ENCODE data around the gene USP6NL.

The USP6NL gene

DNA sequence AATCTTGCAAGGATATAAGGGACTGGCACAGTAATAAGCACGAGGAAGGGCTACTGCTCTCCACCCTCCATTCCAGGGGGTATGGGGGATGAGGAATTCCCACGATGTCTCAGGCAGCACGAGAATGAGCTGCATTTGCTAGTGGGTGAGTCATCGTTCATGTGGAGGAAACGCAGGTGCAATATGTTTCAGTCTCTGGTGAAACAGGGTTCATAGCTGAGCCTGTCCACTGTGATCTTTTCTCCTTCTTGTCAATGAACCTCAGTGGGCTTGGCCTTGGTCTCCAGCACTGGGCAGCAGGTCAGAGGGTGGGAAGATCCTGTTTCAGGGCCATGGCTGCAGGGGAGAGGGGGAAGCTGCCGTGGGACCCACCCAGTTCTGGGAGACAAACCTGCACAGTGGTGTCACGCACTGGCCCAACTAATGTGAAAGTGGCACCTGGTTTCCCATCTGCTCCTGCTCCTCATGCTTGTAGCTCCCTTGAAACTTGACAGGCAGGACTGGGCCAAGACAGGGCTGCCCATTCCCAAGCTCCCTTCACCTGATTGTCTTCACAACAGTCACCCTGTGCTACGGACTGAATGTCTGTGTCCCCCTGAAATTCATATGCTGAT lies 181.9 kb downstream of the USP6NL start:
- no peak overlapping the region for H3K4me3 ChIP-seq (ENCODE audit: low read depth, low read length)

DNA sequence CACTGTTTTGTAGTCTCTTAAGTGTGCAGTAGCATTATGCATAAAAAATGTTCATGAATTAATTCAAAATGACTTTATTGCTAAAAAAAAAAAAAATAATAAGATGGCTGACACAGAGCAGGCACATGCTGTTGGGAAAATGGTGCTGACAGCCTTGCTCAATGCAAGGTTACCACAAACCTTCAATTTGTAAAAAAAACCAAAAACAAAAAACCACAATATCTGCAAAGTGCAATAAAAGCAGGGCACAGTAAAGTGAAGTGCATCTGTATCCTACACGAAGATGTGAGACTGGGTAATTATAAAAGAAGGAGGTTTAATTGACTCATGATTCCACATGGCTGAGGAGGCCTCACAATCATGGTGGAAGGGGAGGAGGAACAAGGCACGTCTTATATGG lies 185.8 kb downstream of the USP6NL start:
- no peak overlapping the region for H3K4me3 ChIP-seq (ENCODE audit: low read depth, low read length)

DNA sequence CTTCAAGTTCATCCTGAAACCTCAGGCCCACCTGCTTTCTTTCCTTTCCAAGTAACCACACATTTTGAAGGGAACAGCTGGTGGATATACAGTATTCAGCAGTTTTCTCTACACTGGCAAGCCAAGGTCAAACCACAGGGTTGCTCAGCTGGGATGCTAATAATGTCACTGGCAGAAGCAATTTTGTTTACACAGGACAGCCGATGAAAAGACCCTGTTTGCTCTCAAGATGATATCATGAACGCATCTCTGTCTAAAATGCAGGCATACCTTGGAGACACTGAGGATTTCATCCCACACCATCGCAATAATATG lies 186.2 kb downstream of the USP6NL start:
- no peak overlapping the region for H3K4me3 ChIP-seq (ENCODE audit: low read depth, low read length)

DNA sequence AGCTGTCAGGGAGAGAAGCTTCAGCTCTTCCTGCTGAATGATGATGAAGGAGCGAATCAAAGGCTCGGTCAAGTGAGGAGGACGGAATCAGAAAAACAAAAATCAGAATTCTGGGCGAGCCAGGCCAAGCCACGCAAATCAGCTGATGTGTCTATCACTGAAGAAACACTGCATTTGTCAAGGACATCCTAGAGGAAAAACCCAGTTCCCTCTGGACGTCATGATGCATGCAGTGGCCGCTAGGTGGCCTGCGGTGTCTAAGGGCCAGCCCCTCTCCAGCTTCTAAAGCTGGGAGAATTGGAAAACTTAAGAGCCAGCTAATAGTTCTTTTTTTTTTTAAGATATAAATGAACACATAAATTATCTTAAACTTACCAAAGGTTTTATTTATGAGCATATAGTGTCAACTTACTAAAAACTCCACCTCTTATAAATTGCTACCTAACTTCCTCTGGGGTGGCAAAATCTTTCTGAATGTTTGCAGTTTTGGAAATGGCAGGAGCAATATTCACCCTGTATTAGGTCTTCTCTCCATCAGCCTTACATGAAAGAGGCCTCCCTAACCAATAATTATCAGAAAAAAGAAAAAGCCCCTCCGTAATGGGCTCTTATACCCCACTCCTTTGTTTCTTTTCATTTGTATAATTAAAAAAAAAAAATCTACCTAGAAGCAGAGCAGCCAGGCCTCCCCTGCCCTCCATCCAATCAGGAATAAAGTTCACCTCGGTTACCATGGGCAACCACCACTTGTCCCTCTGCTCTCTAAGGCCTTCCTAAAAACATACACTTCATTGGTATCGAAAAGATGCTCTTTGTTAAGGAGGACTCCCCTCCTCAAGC lies 186.8 kb downstream of the USP6NL start:
- H3K4me3 ChIP-seq (ENCODE audit: low read depth, low read length) = no peak overlapping the region

DNA sequence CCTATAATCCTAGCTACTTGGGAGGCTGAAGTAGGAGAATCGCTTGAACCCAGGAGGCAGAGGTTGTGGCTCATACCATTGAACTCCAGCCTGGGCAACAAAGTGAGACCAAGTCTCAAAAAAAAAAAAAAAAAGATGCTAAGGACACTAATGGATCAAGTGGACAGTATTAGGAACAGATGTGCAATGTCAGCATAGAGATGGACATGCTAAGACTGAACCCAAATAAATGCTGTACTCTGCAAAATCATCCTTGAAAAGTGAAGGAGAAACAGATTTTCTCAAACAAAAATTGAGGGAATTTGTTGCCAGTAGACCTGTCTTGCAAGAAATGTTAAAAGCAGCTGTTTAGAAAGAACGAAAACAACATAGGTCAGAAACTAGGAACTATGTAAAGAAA lies 194.5 kb downstream of the USP6NL start:
- no peak overlapping the region for H3K4me3 ChIP-seq (ENCODE audit: low read depth, low read length)

DNA sequence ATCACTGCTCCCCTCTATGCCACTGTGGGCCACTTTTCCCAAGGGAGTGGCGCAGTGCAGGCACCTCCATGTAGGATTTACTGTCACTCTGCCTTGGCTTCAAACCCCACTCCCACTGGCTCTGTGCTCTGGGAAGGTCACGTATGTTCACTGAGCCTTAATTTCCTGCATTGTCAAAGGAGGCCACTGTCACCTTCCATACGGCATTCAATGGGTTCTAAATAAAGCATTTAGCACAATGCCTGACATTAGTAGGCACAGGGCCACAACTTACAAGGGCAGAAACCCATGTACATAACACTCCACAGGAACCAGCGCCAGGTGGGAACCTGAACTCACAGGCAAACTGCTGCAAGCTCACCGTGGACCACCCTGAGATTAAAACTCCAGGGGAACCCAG lies 196.4 kb downstream of the USP6NL start:
- H3K4me3 ChIP-seq (ENCODE audit: low read depth, low read length) = no peak overlapping the region

DNA sequence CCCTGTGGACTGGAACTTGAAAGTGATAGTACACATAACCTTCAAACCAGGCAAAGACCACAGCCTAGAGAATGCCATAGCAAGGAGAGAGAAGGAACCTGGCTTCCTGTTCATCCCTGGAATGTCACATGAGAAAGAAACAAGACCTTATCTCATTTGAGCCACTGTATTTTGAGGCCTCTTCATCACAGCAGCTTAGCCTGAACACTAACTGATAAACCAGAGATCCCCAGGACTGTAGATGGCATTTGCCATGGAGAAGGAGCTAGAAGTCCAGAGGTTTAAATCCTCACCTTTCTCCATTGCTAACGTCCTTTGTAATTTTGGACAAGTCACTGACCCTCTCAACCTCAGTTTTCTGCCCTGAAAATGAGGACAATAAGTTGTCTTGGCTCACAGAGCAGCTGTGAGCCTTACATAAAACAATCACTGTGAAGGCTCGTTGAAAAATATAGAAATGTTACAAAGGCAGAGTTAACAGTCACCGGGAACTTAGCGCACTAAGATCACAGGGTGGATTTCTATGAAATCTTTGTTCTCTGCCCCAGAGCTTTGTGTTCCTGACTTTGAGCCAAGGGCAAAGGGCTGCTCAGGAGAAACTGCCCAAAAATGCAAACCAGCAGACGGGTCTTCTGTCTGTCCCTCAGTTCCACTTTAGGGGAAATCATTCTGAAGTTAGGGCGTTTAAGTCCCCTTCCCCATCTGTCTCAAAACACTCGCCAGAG lies 197.0 kb downstream of the USP6NL start:
- H3K4me3 ChIP-seq (ENCODE audit: low read depth, low read length) = no peak overlapping the region

DNA sequence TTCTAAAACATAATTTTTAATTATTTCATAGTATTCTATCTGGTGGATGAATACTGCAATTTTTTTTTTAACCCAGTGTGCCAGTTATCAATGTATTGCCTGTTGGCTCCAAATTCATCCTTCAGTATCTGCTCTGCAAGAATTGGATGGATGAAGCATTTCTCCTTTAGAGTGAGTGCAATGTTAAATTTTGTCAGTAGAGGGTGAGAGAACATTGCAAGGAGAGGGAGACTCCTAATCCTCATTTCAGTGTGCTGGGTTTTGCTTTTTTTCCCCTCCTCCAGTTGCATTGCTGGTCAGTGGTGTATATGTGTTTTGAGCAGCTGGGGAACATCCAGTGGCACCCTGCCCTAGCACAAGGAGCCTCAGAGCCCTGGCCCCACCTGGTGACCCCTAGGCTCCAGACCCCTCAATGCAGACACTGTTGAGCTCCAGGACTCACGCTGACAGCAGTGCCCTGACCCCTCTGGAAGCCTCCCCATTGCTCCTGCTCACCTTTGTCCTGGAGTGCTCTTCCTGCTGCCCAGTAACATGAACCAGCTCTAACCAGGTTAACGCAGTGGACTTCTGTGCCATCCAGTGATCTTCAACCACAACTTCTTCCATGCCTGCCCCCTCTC lies 199.4 kb downstream of the USP6NL start:
- H3K4me3 ChIP-seq (ENCODE audit: low read depth, low read length) = no peak overlapping the region

DNA sequence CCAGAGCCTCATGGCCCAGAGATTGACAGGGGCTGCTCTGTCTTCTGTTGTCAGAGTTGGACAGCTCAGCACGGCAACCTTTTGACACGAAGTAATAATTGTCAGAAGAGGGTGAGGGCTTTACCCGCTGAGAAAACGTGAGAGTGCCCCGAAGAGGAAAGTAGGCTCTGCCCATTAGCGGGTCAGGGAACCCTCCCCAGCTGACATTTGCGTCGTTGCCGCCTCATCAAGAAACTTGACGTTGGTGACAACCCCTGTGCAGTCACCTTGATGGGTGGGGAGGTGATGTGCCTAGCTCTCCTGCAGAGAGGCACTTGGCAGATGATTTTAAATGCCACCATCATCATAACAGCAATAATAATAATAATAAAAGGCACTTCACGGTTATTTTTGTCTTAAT lies 202.1 kb downstream of the USP6NL start:
- H3K4me3 ChIP-seq (ENCODE audit: low read depth, low read length) = no peak overlapping the region

DNA sequence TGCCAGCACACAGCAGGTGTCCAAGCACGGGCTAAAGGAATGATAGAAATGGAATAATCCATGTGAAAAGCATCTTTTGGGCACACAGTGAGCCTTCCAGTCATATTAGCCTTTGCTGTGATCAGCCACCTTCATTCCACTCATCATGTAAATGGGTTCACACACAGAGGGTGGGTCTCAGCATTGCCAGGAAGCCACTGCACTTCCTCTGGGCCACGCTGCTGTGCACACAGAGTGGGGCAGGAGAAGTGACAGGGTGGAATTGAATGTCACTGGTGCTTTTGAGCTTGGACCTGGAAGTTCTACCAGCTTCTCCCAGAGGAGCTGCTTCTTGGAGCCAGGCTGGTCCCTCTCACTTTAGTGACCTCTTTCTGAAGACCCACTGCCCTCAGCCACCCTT lies 203.5 kb downstream of the USP6NL start:
- H3K4me3 ChIP-seq (ENCODE audit: low read depth, low read length) = no peak overlapping the region

DNA sequence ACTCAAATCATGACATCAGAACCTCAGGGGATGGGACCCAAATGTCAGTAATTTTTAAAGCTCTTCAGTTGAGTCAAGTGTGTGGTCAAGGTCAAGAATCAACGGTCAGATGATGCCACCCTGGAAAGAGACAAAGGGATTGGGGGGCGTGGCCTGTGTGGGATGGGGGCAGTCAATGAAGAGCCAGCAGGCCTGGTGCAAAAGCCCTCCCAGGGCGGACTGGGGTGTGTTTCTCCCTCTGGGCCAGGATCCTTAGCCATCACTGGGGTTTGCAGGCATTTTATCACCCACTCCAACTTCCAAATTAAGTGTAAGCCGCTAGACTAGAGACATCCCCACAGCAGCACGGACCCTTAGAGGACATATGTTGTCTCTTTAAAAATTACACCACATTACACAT lies 204.7 kb downstream of the USP6NL start:
- H3K4me3 ChIP-seq (ENCODE audit: low read depth, low read length) = no peak overlapping the region

DNA sequence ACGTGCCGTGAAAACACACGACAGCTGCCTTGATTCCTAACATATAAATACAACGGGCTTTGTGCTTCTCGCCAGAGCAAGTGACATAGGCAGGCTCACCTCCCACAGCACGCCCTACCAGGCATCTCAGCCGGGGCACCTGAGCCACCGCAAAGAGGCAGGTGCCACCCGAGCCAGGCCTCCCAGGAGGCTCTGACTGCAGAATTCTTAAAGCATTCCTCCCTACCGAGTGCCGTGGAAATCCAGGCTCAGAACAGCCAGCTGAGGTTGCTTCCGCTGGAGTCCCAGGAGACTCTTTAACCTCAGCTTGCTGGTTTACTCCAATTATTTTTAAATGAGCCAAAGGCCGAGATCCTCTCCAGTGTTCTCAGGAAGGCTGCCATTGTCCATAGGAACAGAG lies 206.5 kb downstream of the USP6NL start:
- no peak overlapping the region for H3K4me3 ChIP-seq (ENCODE audit: low read depth, low read length)
